C1 segment of cervical spinal cord (tissue), 14 donors: ENCODE measurements around the gene FIGNL1.

Source experiments
- DNase-seq, 14 donors: peaks; one replicate each; lab custom pipeline; 2025; lab: John Stamatoyannopoulos, UW

The FIGNL1 gene

DNA sequence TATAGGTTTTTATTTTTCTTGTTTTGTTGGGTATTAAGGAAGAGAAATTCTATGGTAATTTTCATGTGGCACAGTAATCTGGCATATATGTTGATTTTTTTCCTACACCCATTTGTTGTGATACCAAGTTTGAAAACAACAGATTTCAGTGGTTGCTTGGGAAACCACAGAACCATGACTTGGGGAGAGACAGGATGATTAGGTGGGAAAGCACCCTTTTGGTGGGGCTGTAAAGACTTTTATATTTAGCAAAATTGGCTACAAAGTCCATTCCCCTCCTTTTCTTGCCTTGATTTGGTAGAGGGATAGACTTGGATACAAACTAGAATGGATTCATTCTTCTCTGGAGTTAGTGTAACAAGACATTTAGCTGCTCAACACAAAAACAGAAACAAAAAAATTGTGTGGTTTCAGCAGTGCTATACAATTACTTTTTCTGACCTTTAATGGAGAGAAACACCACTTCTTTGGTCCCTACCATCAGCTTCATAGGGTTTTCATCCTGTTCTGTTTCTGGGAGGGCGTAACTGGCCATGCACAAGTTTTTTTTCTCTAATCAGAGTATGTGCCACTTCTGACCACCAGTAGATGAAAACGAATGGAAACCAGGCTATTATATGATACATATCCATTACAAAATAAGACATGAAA lies 52.7 kb downstream of the FIGNL1 start:
- DNase-seq, result no peak

GRCh38 chr7:50396856-50397255 lies 53.3 kb downstream of the FIGNL1 start:
- no peak for DNase-seq

GRCh38 chr7:50394315-50394714 lies 55.8 kb downstream of the FIGNL1 start:
- DNase-seq, result no peak
